Frontal cortex (tissue), 4 donors: ENCODE data around the gene AURKB. TPM values are rescaled to one million over a fixed set of nuclear protein-coding genes. Genes with fewer than 3 reads are reported as not detected.
A peak's percentile ranks its signal among the peaks of the same experiment; 100 is the strongest.
"Not testable (repeated sequence)": the region's sequence is repeated elsewhere in the genome, so short reads cannot be mapped to it uniquely, and the experiment has no call there.

Experiments
- DNase-seq, 2 donors: peaks; one replicate each; pipeline ENCODE4 v3.0.0; 2012; ENCODE audit warnings: low spot score in 2 of 2
- FAIRE-seq: peaks from 2 replicates; lab custom pipeline; 2012; peaks lifted over from hg19 to GRCh38; lab: Jason Lieb, UNC
- total RNA-seq: library from RNA; depleted of rRNA; stranded (reverse); fragments of >200 nt; gene quantifications from one replicate; pipeline ENCODE4 v1.2.3, GENCODE V29; 2014
- donor health status: control.
- donor health status: control.
- donor health status: control.

The AURKB gene
- total RNA-seq, 1 donor from 2014 or later = 3.7 TPM

GRCh38 chr17:8226536-8227237, 16.3 kb upstream of the AURKB start:
- peak; percentile 50 to 68 for DNase-seq
- FAIRE-seq = no peak

- DNase-seq = no peak
- no peak for FAIRE-seq
These were observed 15.6 kb upstream of the AURKB start for GRCh38 chr17:8225813-8226535.

GRCh38 chr17:8224891-8225812, 14.8 kb upstream of the AURKB start:
- FAIRE-seq (no peak), DNase-seq (no peak)

- DNase-seq = no peak
- no peak for FAIRE-seq
These were observed 13.2 kb upstream of the AURKB start for GRCh38 chr17:8223356-8224126.

GRCh38 chr17:8222630-8223355, 12.4 kb upstream of the AURKB start:
- FAIRE-seq = no peak
- peak; percentile 66 to 74 for DNase-seq

GRCh38 chr17:8222380-8222629, 11.9 kb upstream of the AURKB start:
- DNase-seq = no peak

GRCh38 chr17:8221663-8222379, 11.4 kb upstream of the AURKB start:
- DNase-seq = peak; percentile 55 to 64
- FAIRE-seq = no peak

More at GRCh38 chr17:8222380-8222629, 11.9 kb upstream of the AURKB start:
- no peak for FAIRE-seq

GRCh38 chr17:8220783-8221662, 10.6 kb upstream of the AURKB start:
- DNase-seq = peak; percentile 56 to 69
- no peak for FAIRE-seq

- not testable (repeated sequence) for FAIRE-seq, DNase-seq
These were observed 3.6 kb upstream of the AURKB start for GRCh38 chr17:8214000-8214399.

- FAIRE-seq = no peak
- no peak for DNase-seq
These were observed 2.2 kb upstream of the AURKB start for GRCh38 chr17:8212312-8213180.

- DNase-seq (no peak), FAIRE-seq (no peak)
These were observed 535 bp upstream of the AURKB start for GRCh38 chr17:8210761-8211458.

- DNase-seq = no peak
These were observed 3.8 kb downstream of the AURKB start for GRCh38 chr17:8206536-8206935.

GRCh38 chr17:8204761-8205555, 5.4 kb downstream of the AURKB start:
- no peak for DNase-seq
- FAIRE-seq = no peak

More at GRCh38 chr17:8206536-8206935, 3.8 kb downstream of the AURKB start:
- no peak for FAIRE-seq

- DNase-seq = peak; percentile 82 to 83
- FAIRE-seq = peak; percentile 92
These were observed 18.1 kb downstream of the AURKB start for GRCh38 chr17:8192070-8192815.

- DNase-seq (no peak), FAIRE-seq (no peak)
These were observed 19.9 kb downstream of the AURKB start for GRCh38 chr17:8190506-8190905.
